Activated gamma-delta T cell (primary cell): ENCODE results near the gene TGM2.
"Not testable (repeated sequence)": the region's sequence is repeated elsewhere in the genome, so short reads cannot be mapped to it uniquely, and the experiment has no call there.

ENCODE experiments used
- DNase-seq: peaks from one replicate; lab custom pipeline; 2025; lab: John Stamatoyannopoulos, UW

The TGM2 gene

DNA sequence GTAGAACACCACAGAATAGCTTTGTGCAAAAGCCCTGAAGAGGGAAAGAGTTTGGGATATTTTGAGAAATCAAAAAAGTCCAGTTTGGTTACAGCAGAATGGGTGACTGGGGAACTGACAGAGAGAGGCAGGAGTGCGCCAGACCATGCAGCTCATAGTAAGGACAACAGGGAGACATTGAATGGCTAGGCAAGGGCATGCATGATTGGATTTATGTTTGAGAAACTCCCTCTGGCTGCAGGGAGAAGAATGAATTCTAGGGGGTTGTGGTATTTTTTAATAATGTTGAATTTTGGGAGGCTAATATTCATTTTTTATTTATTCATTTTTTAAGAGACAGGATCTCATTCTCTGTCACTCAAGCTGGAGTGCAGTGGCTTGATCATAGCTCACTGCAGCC is 49.9 kb downstream of the TGM2 start:
- DNase-seq: no peak

DNA sequence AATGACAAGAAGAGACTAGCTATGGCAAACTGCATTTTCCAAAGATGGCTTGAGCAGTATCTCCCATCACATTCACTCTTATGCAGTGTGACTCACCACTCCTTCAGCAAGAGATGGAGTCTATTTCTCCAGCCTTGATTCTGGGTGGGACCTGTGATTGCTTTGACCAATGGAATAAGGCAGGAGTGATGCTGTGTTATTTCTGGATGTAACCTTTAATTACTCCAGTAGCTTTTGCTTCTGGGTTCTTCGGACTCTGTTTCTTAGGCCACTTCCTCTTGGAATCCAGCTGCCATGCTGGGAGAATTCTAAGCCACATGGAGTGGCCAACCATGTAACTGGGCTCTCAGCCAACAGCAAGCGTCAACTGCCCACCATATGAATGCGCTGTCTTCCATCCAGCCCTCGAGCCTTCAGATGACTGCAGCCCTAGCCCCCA is 50.7 kb downstream of the TGM2 start:
- no peak for DNase-seq

DNA sequence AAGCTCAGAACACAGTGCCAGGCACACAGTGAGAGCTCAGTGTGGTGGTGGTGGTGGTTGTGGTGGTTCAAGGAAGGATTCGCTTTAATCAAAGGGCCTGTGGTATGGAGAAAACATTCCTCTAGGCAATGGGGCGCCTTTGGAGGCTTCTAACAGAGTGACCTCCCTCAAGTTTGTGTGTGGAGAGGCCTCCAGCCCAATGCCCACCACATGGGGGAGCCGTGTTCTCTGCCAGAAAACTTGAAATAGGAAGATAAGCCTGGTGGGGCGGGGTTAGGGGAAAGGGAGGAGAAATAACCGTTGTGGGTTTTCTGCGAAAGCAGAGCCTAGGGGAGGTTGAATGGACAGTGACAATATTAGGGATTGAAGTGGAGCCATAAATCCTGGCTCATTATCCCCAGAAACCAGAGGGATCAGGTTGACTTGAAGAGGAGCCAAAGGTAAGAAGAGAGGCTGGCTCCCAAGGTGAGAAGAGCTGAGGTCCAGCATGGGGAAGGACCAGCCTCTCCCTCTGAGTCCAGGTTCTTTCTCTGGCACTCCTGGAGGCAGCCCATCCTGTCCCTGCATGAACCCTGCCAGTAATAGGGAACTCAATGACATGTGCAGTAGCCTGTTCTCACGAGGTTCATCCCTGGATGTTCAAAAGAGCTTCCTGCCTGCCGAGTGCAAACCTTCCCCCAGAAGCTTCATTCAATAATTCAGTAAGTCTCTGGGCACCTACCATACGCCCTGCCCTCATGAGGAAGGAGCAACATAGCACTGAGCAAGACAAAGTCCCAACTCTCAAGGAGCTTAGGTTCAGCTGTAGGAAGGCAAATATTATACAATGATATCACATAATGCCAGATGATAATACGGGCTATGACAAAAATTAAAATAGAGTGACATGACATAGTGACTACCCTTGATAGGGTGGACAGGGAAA is 51.4 kb downstream of the TGM2 start:
- no peak for DNase-seq

DNA sequence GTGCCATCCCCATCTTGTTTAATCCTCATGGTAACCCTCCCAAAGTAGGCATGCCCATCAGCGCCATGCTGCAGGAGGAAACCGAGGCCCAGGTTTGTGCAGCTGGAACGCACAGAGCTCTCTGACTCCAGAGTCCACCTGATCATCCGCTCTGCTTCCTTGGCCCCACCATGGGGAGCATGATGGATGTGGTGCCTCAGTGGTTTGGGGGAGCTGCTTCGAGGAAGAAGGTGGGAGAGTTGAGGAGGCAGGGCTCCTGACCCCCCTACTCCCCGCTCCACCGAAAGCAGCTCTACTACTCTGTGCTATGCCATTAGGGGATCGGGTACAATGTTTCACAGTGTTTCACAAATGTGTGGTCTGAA is 52.2 kb downstream of the TGM2 start:
- DNase-seq: no peak

DNA sequence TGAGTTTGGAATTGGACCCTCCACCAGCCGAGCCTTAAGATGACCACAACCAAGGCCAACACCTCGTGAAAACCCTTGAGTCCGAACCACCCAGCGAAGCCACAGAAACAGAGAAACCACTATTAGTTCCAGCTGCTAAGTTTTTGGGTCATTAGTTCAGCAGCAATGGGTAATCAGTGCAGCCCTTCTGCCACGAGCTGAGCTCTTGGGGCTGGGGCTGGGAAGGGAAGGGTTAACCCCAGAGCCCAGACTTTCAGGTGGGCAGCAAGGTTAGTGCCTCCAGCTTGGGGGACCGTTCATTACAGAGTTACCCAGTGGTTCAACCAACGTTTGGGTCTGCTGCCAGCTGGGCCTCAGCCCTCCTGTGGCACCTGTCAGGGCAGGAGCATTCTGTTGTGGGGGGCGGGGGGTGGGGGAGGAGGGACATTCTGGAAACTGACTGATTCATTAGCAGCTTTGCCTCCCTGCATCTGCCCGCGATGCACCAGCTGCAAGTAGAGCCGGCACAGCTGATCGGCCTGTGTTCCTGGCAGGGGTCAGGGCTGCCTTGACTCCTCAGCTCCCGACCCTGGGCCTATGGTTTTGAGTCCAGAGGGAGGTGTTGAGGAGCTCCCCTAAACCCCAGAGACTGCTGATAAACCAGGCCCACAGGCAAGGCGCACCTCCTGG is 52.7 kb downstream of the TGM2 start:
- DNase-seq: no peak

DNA sequence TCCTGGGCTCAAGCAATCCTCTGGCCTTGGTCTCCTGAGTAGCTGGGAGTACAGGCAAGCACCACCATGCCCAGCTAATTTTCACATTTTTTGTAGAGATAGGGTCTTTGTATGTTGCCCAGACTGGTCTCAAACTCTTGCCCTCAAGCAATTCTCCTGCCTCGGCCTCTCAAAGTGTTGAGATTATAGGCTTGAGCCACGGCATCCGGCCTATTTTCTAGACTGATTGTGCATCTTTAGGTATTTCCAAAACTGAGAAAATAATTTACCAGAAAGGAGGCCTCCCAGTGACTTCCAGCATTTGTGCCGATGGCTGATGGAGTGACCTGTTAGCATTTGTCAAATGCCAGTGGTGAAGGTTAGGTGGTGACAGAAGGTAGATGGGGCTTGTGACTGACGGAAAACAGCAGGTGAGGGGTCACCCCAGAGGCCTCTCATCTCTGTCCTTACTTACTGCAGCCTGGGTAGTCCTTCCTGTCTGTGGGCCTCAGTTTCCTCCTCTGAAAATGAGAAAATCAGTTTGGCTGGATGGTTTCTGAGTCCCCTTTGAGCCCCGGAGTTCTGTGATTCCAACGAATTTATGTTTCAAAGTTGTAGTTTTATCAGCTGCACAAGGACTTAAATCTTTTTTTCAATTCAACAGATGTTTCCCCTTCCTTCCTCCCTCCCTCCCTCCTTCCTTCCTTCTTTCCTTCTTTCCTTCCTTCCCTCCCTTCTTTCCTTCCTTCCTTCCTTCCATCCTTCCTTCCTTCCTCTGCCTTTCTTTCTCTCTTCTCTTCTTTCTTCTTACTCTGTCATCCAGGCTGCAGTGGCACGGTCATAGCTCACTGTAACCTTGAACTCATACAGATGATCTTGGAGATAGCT is 53.5 kb downstream of the TGM2 start:
- no peak for DNase-seq

DNA sequence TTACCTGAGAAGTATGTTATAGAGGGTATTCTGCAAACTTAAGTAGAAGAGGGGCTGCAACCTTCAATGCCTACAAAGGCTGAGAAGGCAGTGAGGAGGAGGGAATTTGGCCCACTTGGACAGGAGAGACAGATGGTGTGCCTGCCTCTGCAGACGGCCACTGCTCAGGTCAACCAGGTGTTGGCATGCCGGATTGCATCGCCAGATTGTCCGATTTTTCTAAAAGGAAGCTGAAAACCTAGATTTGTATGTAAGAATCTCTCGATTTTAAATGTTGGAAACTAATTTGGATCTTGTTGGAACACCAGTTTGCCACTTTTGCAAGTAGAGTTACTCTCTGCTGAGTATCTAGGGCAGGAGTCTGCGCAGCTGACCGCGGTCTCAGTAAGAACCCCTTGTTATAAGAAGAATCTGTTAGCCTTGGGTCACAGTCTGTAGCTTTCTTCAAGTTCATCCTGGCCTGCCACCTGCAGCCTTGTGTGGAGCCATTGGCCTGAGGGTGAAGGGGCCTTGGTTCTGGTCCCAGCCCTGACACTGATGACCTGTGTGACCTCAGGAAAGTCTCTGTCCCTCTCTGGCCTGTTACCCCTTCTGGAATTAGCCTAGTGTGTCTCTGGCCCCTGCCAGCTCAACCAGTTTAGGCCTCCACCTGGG is 54.4 kb downstream of the TGM2 start:
- no peak for DNase-seq

DNA sequence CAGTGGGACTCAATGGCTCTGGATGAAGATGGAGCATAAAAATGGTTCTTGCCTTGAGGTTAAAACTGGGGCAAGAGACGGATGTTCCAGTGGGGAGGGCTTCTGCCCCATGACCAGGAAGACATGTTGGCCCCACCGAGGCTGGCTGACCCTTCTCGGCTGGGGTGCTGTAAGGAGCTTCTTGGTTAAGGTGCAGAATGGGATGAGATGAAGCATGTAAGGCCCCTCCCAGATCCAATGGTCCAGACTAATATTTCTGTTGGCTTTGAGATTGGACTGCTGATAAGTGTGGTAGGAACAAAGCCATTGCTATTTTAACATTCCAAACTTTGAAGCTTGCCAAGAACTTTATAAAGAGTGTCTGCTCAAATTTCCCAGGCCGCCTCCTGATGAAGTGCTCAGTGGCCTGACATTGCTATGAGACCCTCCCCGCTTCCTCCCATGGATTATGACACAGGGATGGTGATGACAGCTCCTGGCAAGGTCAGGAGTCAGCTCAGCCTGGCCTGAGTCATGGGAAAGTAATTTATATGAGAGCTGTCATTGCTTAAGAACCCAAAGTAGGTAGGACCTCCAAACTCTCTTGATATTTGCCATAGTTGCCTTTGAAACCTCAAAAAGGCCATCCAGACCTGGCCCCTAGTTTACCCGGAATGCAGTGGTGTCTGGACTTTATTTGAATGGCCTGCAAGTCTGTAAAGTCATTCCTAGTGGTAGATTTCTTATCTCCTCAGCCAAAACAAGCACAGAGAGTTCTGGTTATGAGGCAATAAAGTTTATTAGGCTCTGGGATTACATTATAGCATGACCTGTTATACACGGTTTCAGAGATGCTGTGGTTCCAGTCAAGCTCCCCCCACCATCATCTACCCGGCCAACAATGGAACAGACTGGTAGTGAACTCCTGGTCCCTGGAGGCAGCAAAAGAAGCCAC is 55.2 kb downstream of the TGM2 start:
- DNase-seq: no peak

DNA sequence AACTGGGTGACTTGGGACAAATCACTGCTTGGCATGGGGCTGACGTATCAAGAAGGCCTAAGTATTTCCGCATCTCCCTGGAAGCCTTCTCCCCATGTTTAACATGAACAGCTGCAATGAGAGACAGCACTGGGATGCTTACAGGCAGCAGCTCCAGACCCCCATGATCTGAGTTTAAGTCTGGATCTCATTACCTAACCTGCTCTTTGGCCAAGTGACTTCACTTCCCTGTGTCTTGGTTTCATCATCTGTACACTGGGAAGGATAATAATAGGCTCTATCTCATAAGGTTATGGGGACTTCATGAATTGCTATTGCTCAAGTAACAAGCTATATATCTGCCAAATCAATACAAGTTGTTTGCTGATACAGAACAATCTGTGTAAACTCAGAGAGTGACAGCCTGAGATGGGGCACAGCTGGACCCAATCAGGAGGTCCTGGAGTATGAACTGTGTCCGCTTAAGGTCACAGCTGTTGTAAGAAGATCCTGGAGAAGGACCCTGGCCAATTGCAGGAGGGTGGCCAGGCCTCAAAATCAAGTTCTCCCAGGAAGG is 56.0 kb downstream of the TGM2 start:
- no peak for DNase-seq

DNA sequence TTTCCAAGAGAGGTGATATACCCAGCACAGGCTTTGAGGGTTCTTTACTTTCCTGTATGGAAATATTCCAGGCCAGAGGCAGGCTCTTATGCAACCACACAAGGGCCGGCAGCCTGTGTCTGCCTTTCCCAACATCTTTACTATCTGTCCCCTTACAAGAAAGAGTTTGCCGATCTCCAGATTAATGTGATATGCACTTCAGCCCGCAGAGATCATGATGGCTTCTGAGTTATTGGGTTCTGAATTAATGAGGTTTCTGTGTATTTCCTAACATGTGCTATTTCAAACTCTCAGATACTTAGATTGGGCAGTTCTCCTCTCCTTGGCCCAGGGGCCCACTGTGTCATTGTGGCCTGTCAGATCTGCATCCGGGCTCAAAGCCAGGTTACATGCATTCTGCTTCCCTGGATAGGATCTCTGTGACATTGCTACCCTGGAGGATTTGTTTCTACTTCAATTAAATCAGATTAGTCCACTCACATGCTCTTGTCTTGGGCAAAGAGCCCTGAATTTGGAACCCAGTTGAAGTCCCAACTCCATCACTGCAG is 56.6 kb downstream of the TGM2 start:
- no peak for DNase-seq

DNA sequence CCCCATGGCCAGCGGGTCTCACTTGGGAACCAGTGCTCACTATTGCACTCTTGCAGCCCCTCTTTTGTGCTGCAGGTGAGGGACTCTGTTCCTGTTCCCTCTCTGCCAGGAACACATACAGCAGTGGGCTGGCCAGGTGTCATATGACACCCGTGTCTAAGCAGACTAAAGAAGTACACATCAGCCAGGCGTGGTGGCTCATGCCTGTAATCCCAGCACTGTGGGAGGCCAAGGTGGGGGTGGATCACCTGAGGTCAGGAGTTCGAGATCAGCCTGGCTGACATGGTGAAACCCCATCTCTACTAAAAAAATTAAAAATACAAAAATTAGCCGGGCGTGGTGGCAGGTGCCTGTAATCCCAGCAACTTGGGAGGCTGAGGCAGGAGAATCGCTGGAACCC is 57.2 kb downstream of the TGM2 start:
- not testable (repeated sequence) for DNase-seq

DNA sequence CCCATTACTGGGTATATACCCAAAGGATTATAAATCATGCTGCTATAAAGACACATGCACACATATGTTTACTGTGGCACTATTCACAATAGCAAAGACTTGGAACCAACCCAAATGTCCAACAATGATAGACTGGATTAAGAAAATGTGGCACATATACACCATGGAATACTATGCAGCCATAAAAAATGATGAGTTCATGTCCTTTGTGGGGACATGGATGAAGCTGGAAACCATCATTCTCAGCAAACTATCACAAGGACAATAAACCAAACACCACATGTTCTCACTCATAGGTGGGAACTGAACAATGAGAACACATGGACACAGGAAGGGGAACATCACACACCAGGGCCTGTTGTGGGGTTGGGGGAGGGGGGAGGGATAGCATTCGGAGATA is 57.7 kb downstream of the TGM2 start:
- not testable (repeated sequence) for DNase-seq

DNA sequence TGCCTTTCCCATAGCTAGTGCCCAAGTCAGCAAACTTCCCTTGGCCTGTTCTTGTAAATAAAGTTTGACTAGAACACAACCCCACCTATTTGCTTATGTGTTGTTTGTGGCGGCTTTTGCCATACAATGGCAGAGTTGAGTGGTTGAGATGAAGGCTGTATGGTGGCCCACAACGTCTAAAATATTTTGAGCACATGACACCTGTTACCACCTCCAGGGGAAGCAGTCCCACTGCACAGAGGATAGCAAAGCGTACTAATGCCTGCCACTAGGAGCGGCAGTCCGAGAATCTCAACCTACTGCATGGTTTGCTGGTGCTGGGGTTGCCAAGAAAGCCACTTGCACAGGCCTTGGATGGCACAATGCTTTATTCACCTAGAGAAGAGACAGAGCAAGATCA is 58.6 kb downstream of the TGM2 start:
- no peak for DNase-seq

DNA sequence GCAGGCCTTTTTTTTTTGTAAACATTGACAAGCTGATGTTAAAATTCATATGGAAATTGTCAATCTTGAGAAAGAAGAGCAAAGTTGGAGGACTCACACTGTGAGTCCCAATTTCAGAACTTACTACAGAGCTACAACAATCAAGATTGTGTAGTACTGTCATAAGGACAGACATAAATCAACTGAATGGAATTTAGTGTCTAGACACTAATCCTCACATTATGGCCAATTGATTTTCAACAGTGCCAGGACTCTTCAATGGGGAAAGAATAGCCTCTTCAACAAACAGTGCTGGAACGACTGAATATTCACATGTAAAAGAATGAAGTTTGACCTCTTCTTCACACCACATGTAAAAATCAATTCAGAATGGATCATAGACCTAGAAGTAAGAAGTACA is 60.8 kb downstream of the TGM2 start:
- DNase-seq: no peak

DNA sequence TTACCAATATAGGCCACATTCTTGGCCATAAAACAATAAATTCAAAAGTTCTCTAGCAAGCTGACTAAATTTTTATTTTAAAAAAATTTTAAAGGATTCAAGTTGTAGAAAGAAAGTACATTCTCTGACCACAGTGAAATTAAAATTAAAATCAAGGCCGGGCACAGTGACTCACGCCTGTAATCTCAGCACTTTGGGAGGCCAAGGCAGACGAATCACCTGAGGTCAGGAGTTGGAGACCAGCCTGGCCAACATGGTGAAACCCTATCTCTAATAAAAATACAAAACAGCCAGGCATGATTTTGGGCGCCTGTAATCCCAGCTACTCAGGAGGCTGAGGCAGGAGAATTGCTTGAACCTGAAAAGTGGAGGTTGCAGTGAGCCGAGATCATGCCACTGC is 62.9 kb downstream of the TGM2 start:
- DNase-seq: not testable (repeated sequence)

DNA sequence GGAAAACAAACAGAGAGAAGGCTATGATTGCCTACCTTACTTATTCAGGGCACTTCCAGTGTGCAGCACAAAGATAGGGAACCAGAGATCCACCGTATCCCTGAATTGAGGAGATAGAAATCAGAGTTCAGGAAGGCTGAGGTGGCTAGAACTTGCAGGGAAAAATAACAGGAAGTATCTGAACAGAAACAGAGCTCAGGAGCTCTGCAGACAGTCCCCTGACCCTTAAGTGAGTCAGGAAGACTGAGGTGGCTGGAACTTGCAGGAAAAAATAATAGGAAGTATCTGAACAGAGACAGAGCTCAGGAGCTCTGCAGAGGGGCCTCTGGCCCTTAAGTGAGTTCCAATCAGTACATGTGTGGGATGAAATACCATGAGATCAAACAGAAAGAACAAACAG is 66.1 kb downstream of the TGM2 start:
- DNase-seq: no peak

DNA sequence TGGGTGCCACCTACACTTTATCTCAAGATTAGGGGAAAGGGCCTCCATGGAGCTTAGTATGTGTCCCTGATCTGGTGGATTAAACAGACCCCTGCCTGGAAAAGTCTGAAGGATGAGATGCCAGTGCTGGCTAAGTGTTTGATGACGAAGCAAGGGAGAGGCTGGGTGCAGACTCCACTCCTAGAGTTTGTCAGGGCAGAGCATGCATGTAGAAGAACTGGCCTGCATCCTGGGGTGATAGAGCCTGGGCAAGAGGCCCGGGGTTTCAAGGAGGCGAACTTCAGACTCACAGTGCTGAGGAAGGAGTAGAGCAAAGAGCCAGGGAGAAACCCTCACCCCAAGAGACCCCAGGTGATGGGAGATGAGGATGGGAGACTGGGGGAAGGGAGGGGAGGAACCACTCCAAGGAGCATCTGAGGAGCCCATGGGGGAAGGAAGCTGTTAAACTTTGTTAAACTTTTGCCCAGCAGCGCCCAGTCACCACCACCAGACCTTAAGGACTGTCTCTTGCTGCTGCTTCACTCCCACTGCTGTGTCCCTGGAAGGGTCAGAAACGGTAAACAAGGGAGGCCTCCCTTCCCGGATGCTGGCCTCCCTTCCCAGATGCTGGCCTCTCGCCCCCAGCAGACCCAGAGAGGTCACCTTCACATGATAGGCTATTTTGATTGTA is 69.9 kb downstream of the TGM2 start:
- DNase-seq: no peak

DNA sequence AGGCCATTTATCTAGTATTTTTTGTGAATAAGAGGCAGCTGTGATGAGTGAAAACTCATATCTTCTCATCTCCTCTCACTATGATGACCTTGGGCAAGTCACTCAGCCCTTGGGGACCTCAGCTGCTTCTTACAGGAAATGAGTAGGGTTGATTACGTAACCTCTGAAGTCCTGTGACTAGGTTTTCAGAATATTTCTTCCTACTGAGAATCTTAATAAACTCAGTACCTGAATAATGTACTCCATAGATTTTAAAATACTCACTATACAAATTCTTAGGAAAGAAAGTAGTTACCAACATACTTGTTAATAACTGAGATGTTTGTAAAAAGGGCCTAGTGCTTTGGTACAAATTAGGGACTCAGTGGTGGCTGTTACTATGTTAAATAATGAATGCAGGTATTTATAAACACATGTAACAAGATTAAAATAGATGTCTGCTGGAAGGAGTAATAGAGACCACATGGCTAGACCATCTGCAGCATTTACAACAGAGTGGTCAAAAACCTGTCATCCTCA is 70.6 kb downstream of the TGM2 start:
- DNase-seq: no peak

DNA sequence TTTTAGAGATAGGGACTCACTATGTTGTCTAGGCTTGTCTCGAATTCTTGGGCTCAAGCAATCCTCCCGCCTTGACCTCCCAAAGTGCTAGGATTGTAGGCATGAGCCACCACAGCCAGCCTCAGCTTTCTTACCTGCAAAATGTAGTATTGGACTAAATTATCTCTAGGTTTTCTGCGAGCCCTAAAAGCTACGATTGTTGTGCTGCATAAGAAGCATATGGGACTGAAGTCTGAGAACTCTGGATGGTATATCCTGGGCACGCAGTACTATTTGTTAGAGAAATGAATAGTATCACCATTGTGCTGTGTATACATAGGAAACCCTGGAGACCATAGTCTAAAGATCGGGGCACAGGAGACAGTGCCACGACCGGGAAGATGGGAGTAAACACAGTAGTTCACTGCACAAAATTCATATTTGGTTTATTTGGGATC is 71.4 kb downstream of the TGM2 start:
- DNase-seq: no peak
